ENCODE data around the gene OSMR. TPM values are rescaled to one million over a fixed set of nuclear protein-coding genes. Genes with fewer than 3 reads are reported as not detected.

OSMR gene
- total and polyA plus RNA-seq, 2 experiments from 2014 or later: 37.3 to 52.5 TPM

GRCh38 chr5:38925154-38925925 lies 79.5 kb downstream of the OSMR start:
- peak; percentile 82 for DNase-seq
- Histone ChIP-seq H2AFZ (no peak overlapping the region), H3K4me1 (ENCODE audit: insufficient read depth) (peaks cover 32% of the 10 kb centered on the region), H3K27me3 (replicated peaks; ENCODE audit: insufficient read depth) (no peaks in the 10 kb centered on the region), H3K4me2 (ENCODE audit: unreplicated experiment) (peak overlapping the region; percentile 46), H3K36me3 (ENCODE audit: low read depth) (peaks cover 51% of the 10 kb centered on the region), H3K27ac (peak overlapping the region; percentile 73), H4K20me1 (ENCODE audit: insufficient read depth) (0 out of 2 replicates have a peak, but pooled peaks cover 5% of the 10 kb centered on the region), H3K79me2 (ENCODE audit: insufficient read depth) (peaks cover 18% of the 10 kb centered on the region), H3K9me2 (ENCODE audit: insufficient read depth) (no peaks in the 10 kb centered on the region), H3K4me3 (no peak overlapping the region), H3F3A (ENCODE audit: insufficient read depth) (peaks cover 71% of the 10 kb centered on the region), H3K9ac (peak overlapping the region; percentile 55), H3K9me3 (ENCODE audit: low read depth) (no peaks in the 10 kb centered on the region)
- 71 to 77% methylated on average over 6 of the region's 6 CpGs for WGBS, 2 experiments (ENCODE audit: low coverage in 1 of 2, low lambda C conversion rate in 2 of 2, missing lambda C conversion rate in 2 of 2)
- TF ChIP-seq EZH2 (IDR thresholded peaks at IDR 0.05; ENCODE audit: insufficient read depth, poor library complexity, severe bottlenecking) (no peak), EZH2phosphoT487 (IDR thresholded peaks at IDR 0.05; ENCODE audit: insufficient read depth, low read depth) (no peak)
- in situ Hi-C loops (cut with MboI): no loop called here

- WGBS, 2 experiments (ENCODE audit: low coverage in 1 of 2, low lambda C conversion rate in 2 of 2, missing lambda C conversion rate in 2 of 2): 40% methylated on average over 3 of the region's 3 CpGs
- TF ChIP-seq EZH2phosphoT487 (IDR thresholded peaks at IDR 0.05; ENCODE audit: insufficient read depth, low read depth) (no peak), EZH2 (IDR thresholded peaks at IDR 0.05; ENCODE audit: insufficient read depth, poor library complexity, severe bottlenecking) (no peak)
- Histone ChIP-seq H3K4me1 (ENCODE audit: insufficient read depth) (peaks cover 32% of the 10 kb centered on the region), H3K4me3 (no peak overlapping the region), H3K27ac (peak overlapping the region; percentile 73), H3K9ac (peak overlapping the region; percentile 55), H3K79me2 (ENCODE audit: insufficient read depth) (peaks cover 24% of the 10 kb centered on the region), H2AFZ (no peak overlapping the region), H3K9me2 (ENCODE audit: insufficient read depth) (no peaks in the 10 kb centered on the region), H3F3A (ENCODE audit: insufficient read depth) (peaks cover 65% of the 10 kb centered on the region), H3K4me2 (ENCODE audit: unreplicated experiment) (peak overlapping the region; percentile 46), H3K27me3 (replicated peaks; ENCODE audit: insufficient read depth) (no peaks in the 10 kb centered on the region), H4K20me1 (ENCODE audit: insufficient read depth) (0 out of 2 replicates have a peak, but pooled peaks cover 5% of the 10 kb centered on the region), H3K9me3 (ENCODE audit: low read depth) (no peaks in the 10 kb centered on the region), H3K36me3 (ENCODE audit: low read depth) (peaks cover 47% of the 10 kb centered on the region)
- peak; percentile 77 for DNase-seq
- in situ Hi-C loops (cut with MboI): no loop called here
Measured at GRCh38 chr5:38926121-38926520, 80.3 kb downstream of the OSMR start.

- peaks cover 32% of the 10 kb centered on the region for H3K4me1 ChIP-seq (ENCODE audit: insufficient read depth)
- no peak overlapping the region for H3K27ac ChIP-seq
- no peaks in the 10 kb centered on the region for H3K9me2 ChIP-seq (ENCODE audit: insufficient read depth)
- no peaks in the 10 kb centered on the region for H3K27me3 ChIP-seq (replicated peaks; ENCODE audit: insufficient read depth)
- H3K4me3 ChIP-seq: no peak overlapping the region
- H3K9ac ChIP-seq: no peak overlapping the region
- H2AFZ ChIP-seq: no peak overlapping the region
- in situ Hi-C loops (cut with MboI): no loop called here
- H3F3A ChIP-seq (ENCODE audit: insufficient read depth): peaks cover 68% of the 10 kb centered on the region
- H3K36me3 ChIP-seq (ENCODE audit: low read depth): peaks cover 48% of the 10 kb centered on the region
- 89 to 94% methylated on average over 2 of the region's 2 CpGs for WGBS, 2 experiments (ENCODE audit: low coverage in 1 of 2, low lambda C conversion rate in 2 of 2, missing lambda C conversion rate in 2 of 2)
- H3K4me2 ChIP-seq (ENCODE audit: unreplicated experiment): no peak overlapping the region
- no peak for DNase-seq
- peaks cover 28% of the 10 kb centered on the region for H3K79me2 ChIP-seq (ENCODE audit: insufficient read depth)
- TF ChIP-seq EZH2 (IDR thresholded peaks at IDR 0.05; ENCODE audit: insufficient read depth, poor library complexity, severe bottlenecking) (no peak), EZH2phosphoT487 (IDR thresholded peaks at IDR 0.05; ENCODE audit: insufficient read depth, low read depth) (no peak)
- 0 out of 2 replicates have a peak, but pooled peaks cover 5% of the 10 kb centered on the region for H4K20me1 ChIP-seq (ENCODE audit: insufficient read depth)
- H3K9me3 ChIP-seq (ENCODE audit: low read depth): no peaks in the 10 kb centered on the region
Measured at GRCh38 chr5:38927470-38927869, 81.7 kb downstream of the OSMR start.

- no peaks in the 10 kb centered on the region for H3K27me3 ChIP-seq (replicated peaks; ENCODE audit: insufficient read depth)
- H4K20me1 ChIP-seq (ENCODE audit: insufficient read depth): 0 out of 2 replicates have a peak, but pooled peaks cover 5% of the 10 kb centered on the region
- no peak overlapping the region for H3K4me3 ChIP-seq
- peaks cover 56% of the 10 kb centered on the region for H3F3A ChIP-seq (ENCODE audit: insufficient read depth)
- no peak overlapping the region for H3K9ac ChIP-seq
- no peak for TF ChIP-seq EZH2phosphoT487 (IDR thresholded peaks at IDR 0.05; ENCODE audit: insufficient read depth, low read depth)
- TF ChIP-seq EZH2 (IDR thresholded peaks at IDR 0.05; ENCODE audit: insufficient read depth, poor library complexity, severe bottlenecking): no peak
- no peak for DNase-seq
- WGBS, 2 experiments (ENCODE audit: low coverage in 1 of 2, low lambda C conversion rate in 2 of 2, missing lambda C conversion rate in 2 of 2): 61 to 63% methylated on average over 2 of the region's 2 CpGs
- no peaks in the 10 kb centered on the region for H3K9me3 ChIP-seq (ENCODE audit: low read depth)
- H3K9me2 ChIP-seq (ENCODE audit: insufficient read depth): no peaks in the 10 kb centered on the region
- H2AFZ ChIP-seq: no peak overlapping the region
- no peak overlapping the region for H3K4me2 ChIP-seq (ENCODE audit: unreplicated experiment)
- peaks cover 22% of the 10 kb centered on the region for H3K4me1 ChIP-seq (ENCODE audit: insufficient read depth)
- in situ Hi-C loops (cut with MboI): no loop called here
- peaks cover 28% of the 10 kb centered on the region for H3K79me2 ChIP-seq (ENCODE audit: insufficient read depth)
- H3K27ac ChIP-seq: no peak overlapping the region
- peaks cover 57% of the 10 kb centered on the region for H3K36me3 ChIP-seq (ENCODE audit: low read depth)
Measured at GRCh38 chr5:38929838-38930237, 84.0 kb downstream of the OSMR start.

All from GM23248 (cell line).